Gastrocnemius medialis (tissue), 4 donors: ENCODE data around the gene ATF7.

Experiments used
- POLR2A ChIP-seq, 2 donors: fragments of 450-650 bp; IDR thresholded peaks; one replicate each; pipeline ENCODE4 v1.6.1; 2017; ENCODE audit warnings: antibody characterized with exemption in 2 of 2, mild to moderate bottlenecking in 2 of 2, moderate library complexity in 2 of 2
- TF ChIP-seq, protein P1 (sequence below), 5 experiments: fragments of 450-650 bp in 3 of 5; fragments of 200-600 bp in 2 of 5; sonication (generic) in 2 of 5; IDR thresholded peaks in 4 of 5; conservative IDR thresholded peaks in 1 of 5; 1 replicate in 4 of 5; 2 replicates in 1 of 5; pipeline ENCODE4 v1.5.1; 2016 to 2019; ENCODE audit warnings: antibody characterized with exemption in 5 of 5, mild to moderate bottlenecking in 3 of 5, moderate library complexity in 3 of 5

DNA sequence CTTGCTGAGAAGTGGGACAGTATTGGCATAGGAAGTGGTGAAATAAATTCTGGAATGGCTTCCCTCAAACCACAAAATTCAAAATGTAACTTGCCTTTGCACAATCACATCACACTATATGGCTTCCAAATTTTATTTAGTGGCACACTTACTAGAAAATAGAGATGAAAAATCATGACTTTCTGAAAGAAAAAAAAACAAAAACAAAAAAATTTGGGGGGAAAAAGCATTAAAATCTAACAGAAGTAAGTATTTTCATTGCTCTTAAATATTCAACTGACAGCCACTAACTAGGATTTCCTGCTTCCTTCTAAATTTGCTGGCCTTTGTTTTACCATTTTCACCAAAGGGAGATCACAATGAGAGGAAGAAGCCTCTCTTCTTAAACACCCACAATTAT, 23.0 kb downstream of the ATF7 start:
- TF ChIP-seq, protein P1, sequence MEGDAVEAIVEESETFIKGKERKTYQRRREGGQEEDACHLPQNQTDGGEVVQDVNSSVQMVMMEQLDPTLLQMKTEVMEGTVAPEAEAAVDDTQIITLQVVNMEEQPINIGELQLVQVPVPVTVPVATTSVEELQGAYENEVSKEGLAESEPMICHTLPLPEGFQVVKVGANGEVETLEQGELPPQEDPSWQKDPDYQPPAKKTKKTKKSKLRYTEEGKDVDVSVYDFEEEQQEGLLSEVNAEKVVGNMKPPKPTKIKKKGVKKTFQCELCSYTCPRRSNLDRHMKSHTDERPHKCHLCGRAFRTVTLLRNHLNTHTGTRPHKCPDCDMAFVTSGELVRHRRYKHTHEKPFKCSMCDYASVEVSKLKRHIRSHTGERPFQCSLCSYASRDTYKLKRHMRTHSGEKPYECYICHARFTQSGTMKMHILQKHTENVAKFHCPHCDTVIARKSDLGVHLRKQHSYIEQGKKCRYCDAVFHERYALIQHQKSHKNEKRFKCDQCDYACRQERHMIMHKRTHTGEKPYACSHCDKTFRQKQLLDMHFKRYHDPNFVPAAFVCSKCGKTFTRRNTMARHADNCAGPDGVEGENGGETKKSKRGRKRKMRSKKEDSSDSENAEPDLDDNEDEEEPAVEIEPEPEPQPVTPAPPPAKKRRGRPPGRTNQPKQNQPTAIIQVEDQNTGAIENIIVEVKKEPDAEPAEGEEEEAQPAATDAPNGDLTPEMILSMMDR (IDR thresholded peaks at IDR 0.05 in 4 of 5, conservative IDR thresholded peaks at IDR 0.05 in 1 of 5): no peak
- no peak for TF ChIP-seq POLR2A (IDR thresholded peaks at IDR 0.05)
